AG20443 (cell line): ENCODE data around the gene CMPK1.
A peak's percentile ranks its signal among the peaks of the same experiment; 100 is the strongest.

ENCODE experiments used
- DNase-seq: peaks from one replicate; pipeline ENCODE4 v3.0.0; 2012; ENCODE audit warnings: low spot score, mixed read lengths

The CMPK1 gene

DNA sequence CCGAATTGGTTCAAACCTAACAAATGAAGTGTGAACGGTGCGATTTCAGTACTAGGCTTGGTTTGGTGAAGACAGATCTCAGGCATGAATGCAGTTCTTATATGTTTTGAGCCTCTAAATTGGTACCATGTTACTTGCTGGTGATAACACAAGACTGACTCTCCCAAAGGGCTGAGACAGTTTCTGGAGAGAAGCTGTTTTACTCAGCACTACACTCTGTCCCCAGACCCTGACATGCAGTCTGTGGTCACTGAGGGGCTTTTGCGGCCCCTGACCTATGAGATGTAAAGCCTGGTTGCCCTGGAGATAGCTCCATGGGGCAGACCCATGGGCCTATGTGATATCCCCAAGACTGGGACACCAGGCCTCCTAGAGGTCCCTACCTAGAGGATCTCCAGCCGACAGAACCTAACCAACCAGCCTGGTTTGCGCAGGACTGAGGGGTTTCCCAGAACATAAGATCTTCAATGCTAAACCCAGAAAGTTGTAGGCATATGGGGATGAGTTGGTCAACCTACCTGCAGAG, 63.1 kb downstream of the CMPK1 start:
- DNase-seq, result no peak

GRCh38 chr1:47399138-47399845, 65.7 kb downstream of the CMPK1 start:
- no peak for DNase-seq

DNA sequence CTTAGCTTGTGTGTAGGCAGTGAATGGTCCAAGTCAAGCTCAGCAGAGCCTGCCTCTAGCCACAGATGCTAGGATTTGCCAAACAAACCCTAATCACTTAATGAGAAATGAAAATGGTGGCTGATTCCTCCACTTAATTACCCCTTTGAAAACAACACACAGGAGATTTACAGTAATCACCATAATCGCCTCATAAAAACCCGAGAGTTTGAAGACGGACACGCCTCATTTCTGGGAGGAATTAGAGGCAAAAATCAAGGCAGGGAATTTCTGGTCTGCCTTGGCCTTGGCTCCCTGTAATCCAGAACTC, 66.2 kb downstream of the CMPK1 start:
- DNase-seq, result no peak

- no peak for DNase-seq
Observed at GRCh38 chr1:47401761-47402160, 68.2 kb downstream of the CMPK1 start.

DNA sequence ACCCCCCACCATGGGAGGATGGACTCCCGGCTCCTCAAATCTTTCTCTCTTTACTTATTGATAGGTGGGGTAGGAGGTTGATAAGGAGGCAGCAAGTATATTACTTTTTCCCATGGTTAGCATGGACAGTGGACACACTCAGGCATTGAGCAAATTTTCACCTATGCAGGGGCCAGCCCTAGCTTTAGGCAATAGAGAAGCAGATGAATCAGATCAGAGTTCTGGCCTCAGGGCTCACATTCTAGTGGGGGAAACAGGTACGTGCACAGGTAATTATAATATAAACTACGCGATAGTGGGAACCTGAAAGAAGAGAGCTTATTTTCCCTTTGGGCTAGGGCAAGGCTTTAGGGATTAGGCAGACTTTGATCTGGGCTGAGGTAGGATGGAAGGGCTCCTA, 69.0 kb downstream of the CMPK1 start:
- DNase-seq, result no peak

GRCh38 chr1:47403321-47403910, 69.8 kb downstream of the CMPK1 start:
- DNase-seq, result no peak

DNA sequence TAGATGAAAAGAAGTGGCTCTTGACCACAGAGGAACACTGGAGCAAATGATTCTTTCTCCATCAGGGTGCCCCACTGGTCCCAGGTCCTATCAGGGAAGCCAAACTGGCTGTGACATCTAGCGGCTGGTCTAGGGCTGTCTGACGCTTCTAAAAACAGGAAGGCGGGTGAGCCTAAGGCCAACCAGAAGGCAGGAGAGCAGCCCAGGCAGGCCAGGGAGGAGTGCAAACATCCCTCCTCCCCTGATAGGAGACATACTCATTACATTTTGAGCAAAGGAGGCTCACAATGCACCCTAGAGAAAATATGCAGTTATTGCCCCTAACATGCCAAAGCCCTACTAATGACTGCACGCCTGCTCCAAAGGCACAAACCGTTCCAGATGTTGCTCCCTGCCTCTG, 72.1 kb downstream of the CMPK1 start:
- peak; percentile 40 for DNase-seq

- no peak for DNase-seq
Observed at GRCh38 chr1:47406966-47407365, 73.4 kb downstream of the CMPK1 start.

- no peak for DNase-seq
Observed at GRCh38 chr1:47407481-47407880, 73.9 kb downstream of the CMPK1 start.

DNA sequence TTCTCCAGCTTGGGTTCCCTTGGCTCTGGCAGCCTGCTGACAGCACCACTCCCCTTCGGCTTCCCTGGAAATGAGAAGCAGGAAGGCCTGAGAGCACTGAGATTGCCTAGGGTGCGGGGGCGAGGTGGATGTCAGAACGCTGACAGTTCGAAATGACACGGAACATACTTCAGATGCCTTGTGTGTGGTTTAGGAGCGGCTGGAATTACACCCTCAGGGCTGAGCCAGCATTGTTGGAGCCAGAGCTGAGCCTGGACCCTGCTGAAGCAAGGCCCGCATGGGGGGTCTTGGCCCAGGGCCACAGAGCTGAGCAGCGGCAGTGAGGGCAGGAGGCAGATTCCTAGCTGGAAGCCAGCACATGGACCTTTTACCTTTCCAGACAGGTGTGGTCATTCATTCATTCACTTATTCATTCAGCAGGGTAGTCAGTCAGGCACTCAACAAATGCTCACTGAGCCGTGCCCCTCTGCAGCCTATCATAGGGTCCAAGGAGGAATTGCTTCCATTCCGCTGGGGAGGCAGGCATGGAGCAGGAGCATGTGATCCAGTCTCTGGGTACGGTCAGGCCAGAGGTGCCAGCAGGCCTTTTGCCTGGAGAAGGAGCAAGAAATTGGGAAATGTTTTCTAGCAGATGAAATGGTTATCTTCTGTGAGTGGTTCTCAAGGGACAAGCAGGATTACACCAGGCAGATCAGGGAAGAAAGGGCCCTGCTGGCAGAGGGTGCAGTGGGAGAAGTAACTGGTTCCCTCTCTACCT, 75.9 kb downstream of the CMPK1 start:
- peak; percentile 87 for DNase-seq

DNA sequence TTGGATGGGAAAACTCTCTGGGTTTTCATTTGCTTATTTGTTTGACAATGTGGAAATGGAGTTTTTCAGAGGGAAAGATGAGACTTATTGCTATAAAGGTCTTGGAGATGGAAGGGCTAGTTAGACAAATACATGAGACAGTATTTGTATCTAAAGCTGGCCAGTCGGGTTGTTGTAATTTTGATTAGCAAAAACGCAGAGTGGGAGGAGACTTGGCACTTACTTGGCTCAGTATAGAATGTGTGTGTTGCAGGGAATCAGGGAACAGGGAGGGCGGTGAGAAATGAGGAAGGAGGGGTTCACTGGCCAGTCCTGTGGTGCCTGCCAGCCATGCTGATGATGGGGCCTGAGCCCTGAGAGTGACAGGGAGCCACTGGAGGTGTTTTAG, 76.5 kb downstream of the CMPK1 start:
- no peak for DNase-seq

DNA sequence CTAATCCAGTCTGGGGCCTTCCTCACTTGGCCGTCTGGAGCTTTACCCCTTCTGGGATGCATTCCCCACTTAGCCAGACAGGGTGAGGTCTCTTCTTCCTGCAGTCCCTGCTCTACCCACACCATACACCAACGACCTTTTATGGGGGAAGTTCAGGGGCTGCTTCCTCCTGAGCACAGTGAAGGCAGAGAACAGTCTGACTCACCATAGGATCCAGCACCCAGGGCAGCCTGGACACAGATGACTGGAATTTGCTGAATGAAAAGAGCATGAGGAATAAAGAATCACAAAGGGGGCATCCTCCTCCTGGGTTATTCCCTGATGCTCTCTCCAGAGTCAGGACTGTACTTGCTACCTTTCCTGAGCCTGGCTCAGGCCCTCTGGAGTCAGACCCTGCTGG, 77.8 kb downstream of the CMPK1 start:
- peak; percentile 53 for DNase-seq

GRCh38 chr1:47412437-47412836, 78.8 kb downstream of the CMPK1 start:
- DNase-seq, result no peak

DNA sequence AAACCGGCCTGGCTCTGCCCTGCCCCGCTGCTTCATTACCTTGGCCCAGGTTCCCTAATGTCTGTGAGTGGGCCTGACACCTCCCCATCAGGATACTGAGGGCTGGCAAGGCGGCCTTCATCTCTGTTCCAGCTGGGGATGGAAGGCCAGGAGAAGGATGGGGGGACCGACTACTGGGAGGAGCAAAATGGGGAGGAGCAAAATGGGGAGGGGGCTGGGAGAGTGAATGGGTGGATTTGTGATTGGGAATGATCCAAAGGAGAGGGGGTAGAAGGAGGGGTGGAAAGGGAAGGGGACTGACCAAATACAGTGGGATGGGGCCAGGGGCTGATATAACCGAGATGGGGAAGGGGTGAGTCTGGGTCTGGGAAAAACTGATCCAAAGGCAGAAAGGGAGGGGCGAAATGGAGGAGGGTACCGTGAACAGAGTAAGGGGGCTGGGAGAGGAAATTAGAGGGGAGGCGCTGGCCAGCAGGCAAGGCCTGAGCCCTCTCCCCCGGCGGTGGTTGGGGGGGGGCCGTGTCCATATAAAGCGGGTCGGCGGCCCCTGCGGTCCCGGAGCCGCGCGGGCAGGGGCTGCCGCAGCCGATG, 82.2 kb downstream of the CMPK1 start, which contains the start of gene FOXE3:
Gene FOXE3, plus strand, starts transcription at position 558 of the 591 bp plus-strand sequence. Its CDS starts 31 bp downstream, at position 589.
- DNase-seq, result no peak

DNA sequence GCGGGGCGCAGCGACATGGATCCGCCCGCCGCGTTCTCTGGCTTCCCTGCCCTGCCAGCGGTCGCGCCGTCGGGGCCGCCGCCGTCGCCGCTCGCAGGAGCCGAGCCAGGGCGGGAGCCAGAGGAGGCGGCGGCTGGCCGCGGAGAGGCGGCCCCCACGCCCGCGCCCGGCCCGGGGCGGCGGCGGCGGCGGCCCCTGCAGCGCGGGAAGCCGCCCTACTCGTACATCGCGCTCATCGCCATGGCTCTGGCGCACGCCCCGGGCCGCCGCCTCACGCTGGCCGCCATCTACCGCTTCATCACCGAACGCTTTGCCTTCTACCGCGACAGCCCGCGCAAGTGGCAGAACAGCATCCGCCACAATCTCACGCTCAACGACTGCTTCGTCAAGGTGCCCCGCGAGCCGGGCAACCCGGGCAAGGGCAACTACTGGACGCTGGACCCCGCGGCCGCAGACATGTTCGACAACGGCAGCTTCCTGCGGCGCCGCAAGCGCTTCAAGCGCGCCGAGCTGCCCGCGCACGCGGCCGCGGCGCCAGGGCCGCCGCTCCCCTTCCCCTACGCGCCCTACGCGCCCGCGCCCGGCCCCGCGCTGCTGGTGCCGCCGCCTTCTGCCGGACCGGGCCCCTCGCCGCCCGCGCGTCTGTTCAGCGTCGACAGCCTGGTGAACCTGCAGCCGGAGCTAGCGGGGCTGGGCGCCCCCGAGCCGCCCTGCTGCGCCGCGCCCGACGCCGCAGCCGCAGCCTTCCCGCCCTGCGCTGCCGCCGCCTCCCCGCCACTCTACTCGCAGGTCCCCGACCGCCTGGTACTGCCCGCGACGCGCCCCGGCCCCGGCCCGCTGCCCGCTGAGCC, 83.0 kb downstream of the CMPK1 start:
- peak; percentile 30 for DNase-seq

GRCh38 chr1:47417170-47418044, 83.8 kb downstream of the CMPK1 start:
- DNase-seq, result no peak

- DNase-seq, result no peak
Observed at GRCh38 chr1:47418122-47418521, 84.5 kb downstream of the CMPK1 start.

- DNase-seq, result no peak
Observed at GRCh38 chr1:47418681-47419325, 85.2 kb downstream of the CMPK1 start.

GRCh38 chr1:47420547-47420946, 87.0 kb downstream of the CMPK1 start:
- DNase-seq, result no peak

- DNase-seq, result no peak
Observed at GRCh38 chr1:47423872-47424271, 90.3 kb downstream of the CMPK1 start.
